CD4-positive, alpha-beta T cell (primary cell): ENCODE data around the gene AGBL1. TPM values are rescaled to one million over a fixed set of nuclear protein-coding genes. Genes with fewer than 3 reads are reported as not detected.

Experiments used
- ATAC-seq: fragments of 200-7000 bp; cut with Tn5 transposase; one replicate; pipeline ENCODE4 v1.10.0; 2022; ENCODE audit warnings: mild to moderate bottlenecking; ENCODE audit not compliant: poor library complexity
- CTCF ChIA-PET: fragments of 350-600 bp; sonication (Branson Sonifier 250); formaldehyde crosslinking; loops from one replicate; lab custom pipeline; 2021; ENCODE audit warnings: antibody characterized with exemption, inconsistent platforms; lab: Charles Lee
- POLR2A ChIA-PET: fragments of 350-600 bp; sonication (Branson Sonifier 250); formaldehyde crosslinking; loops from one replicate; lab custom pipeline; 2021; ENCODE audit warnings: antibody characterized with exemption, inconsistent platforms; lab: Charles Lee
- DNase-seq, 14 experiments: peaks; one replicate each; pipeline ENCODE4 v3.0.0-alpha.2; 2013 to 2020; ENCODE audit warnings: mixed read lengths in 2 of 14
- H3K27ac ChIP-seq, 2 donors: one replicate each; pipeline versions ENCODE4 v1.5.1 to v1.7.0; 2013; ENCODE audit warnings: low read length in 2 of 2, low read depth in 1 of 2, mild to moderate bottlenecking in 1 of 2
- H3K27me3 ChIP-seq, 2 experiments: 1 replicate in 1 of 2; 2 replicates in 1 of 2; pipeline versions ENCODE4 v1.6.1 to v1.7.0; 2013; ENCODE audit warnings: low read length in 2 of 2, control low read depth in 1 of 2, mild to moderate bottlenecking in 1 of 2, moderate library complexity in 1 of 2; ENCODE audit not compliant: insufficient read depth in 2 of 2, control insufficient read depth in 1 of 2
- H3K36me3 ChIP-seq: one replicate; pipeline ENCODE4 v1.6.1; 2013; ENCODE audit warnings: low read length, control low read depth; ENCODE audit not compliant: insufficient read depth
- H3K4me1 ChIP-seq: one replicate; pipeline ENCODE4 v1.6.1; 2013; ENCODE audit warnings: low read length, control low read depth; ENCODE audit not compliant: insufficient read depth
- H3K4me3 ChIP-seq: one replicate; pipeline ENCODE4 v1.5.1; 2013; ENCODE audit warnings: mild to moderate bottlenecking, low read length, moderate library complexity
- H3K9me3 ChIP-seq, 2 experiments: 1 replicate in 1 of 2; 2 replicates in 1 of 2; pipeline versions ENCODE4 v1.6.1 to v1.7.0; 2013; ENCODE audit warnings: low read length in 2 of 2, mild to moderate bottlenecking in 2 of 2, control low read depth in 1 of 2, moderate library complexity in 1 of 2; ENCODE audit not compliant: control insufficient read depth in 1 of 2, insufficient read depth in 1 of 2
- H3K27ac Mint-ChIP-seq: one replicate; pipeline ENCODE4 v1.8.0; 2020; ENCODE audit warnings: mixed read lengths
- H3K27me3 Mint-ChIP-seq: one replicate; pipeline ENCODE4 v1.8.0; 2021; ENCODE audit warnings: mixed read lengths
- H3K36me3 Mint-ChIP-seq: one replicate; pipeline ENCODE4 v1.8.0; 2021; ENCODE audit warnings: low read depth, mixed read lengths
- H3K4me1 Mint-ChIP-seq: one replicate; pipeline ENCODE4 v1.8.0; 2021; ENCODE audit warnings: low read depth, mixed read lengths
- H3K4me3 Mint-ChIP-seq: one replicate; pipeline ENCODE4 v1.8.0; 2020; ENCODE audit warnings: mild to moderate bottlenecking, mixed read lengths
- H3K9me3 Mint-ChIP-seq: one replicate; pipeline ENCODE4 v1.8.0; 2020; ENCODE audit warnings: mixed read lengths
- CTCF ChIP-seq: fragments of 200-600 bp; IDR thresholded peaks from one replicate; pipeline ENCODE4 v1.8.0; 2022; ENCODE audit warnings: antibody characterized with exemption, mild to moderate bottlenecking
- intact Hi-C, 2 experiments: fragments of 100-400 bp; cut with DNase I in 1 of 2; cut with micrococcal nuclease in 1 of 2; formaldehyde crosslinking; loops; one replicate each; pipeline versions ENCODE4 v1.15.1 to v1.9.0; 2023 to 2025; cut with DNase I, micrococcal nuclease
- total RNA-seq, 174 experiments: library from RNA in 2 of 174; stranded (reverse) in 2 of 174; gene quantifications; one replicate each; pipeline ENCODE4 v1.2.3 and lab custom pipeline; 2021 to 2026

Gene AGBL1
- total RNA-seq, 2 experiments from 2014 or later, result not detected

- peaks cover 6 to 16% of the 10 kb centered on the region in 2 experiments for H3K27me3 ChIP-seq
- H3K27me3 Mint-ChIP-seq, result peaks cover 38% of the 10 kb centered on the region
- H3K4me1 Mint-ChIP-seq, result peaks cover 3% of the 10 kb centered on the region
- TF ChIP-seq CTCF, result no peak
- H3K27ac Mint-ChIP-seq, result no peak overlapping the region
- intact Hi-C loops, result no loop called here
- no peak overlapping the region for H3K4me3 Mint-ChIP-seq
- H3K36me3 Mint-ChIP-seq, result no peaks in the 10 kb centered on the region
- no peaks in the 10 kb centered on the region for H3K9me3 Mint-ChIP-seq
- no peak overlapping the region for H3K27ac ChIP-seq
- H3K9me3 ChIP-seq, result no peaks in the 10 kb centered on the region
- H3K4me3 ChIP-seq, result no peak overlapping the region
- no peak for DNase-seq
- no peaks in the 10 kb centered on the region for H3K36me3 ChIP-seq
- no peak for ATAC-seq
- ChIA-PET CTCF (no interaction called here), POLR2A (no interaction called here)
- H3K4me1 ChIP-seq, result peaks cover 4% of the 10 kb centered on the region
Observed at GRCh38 chr15:86237111-86237500, 157.4 kb downstream of the AGBL1 start.

GRCh38 chr15:86247249-86247955 is 167.7 kb downstream of the AGBL1 start:
- ATAC-seq, result no peak
- ChIA-PET POLR2A (no interaction called here), CTCF (no interaction called here)
- no peaks in the 10 kb centered on the region for H3K36me3 Mint-ChIP-seq
- no peaks in the 10 kb centered on the region for H3K27me3 Mint-ChIP-seq
- intact Hi-C loops, result no loop called here
- H3K4me1 Mint-ChIP-seq, result no peaks in the 10 kb centered on the region
- no peaks in the 10 kb centered on the region for H3K27me3 ChIP-seq
- H3K9me3 Mint-ChIP-seq, result no peaks in the 10 kb centered on the region
- no peak overlapping the region for H3K27ac Mint-ChIP-seq
- H3K4me3 Mint-ChIP-seq, result no peak overlapping the region
- DNase-seq, result peak in 1 of 14 experiments; percentile 1
- H3K4me3 ChIP-seq, result no peak overlapping the region
- no peaks in the 10 kb centered on the region for H3K36me3 ChIP-seq
- no peak overlapping the region for H3K27ac ChIP-seq
- no peaks in the 10 kb centered on the region for H3K4me1 ChIP-seq
- TF ChIP-seq CTCF, result no peak
- peaks cover 0 to 4% of the 10 kb centered on the region in 2 experiments for H3K9me3 ChIP-seq

DNA sequence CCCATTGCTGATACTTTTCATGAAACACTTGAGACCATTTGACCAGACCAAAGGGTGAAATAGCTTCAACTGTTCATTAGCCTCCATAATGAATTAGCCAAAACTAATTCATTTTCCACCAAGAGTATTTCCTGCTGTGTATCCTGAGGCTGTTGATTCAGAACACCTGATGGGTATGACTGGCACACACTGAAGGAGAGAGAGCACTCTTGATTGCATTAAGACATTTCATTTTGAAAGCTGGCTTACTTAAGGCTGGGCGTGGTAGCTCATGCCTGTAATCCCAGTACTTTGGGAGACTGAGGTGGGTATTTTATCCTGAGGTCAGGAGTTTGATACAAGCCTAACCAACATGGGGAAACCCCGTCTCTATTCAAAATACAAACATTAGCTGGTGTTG is 175.6 kb downstream of the AGBL1 start:
- Histone ChIP-seq H3K4me3 (no peak overlapping the region), H3K27ac (no peak overlapping the region), H3K36me3 (no peaks in the 10 kb centered on the region), H3K27me3 (peaks cover 0 to 4% of the 10 kb centered on the region in 2 experiments), H3K4me1 (no peaks in the 10 kb centered on the region), H3K9me3 (no peaks in the 10 kb centered on the region)
- Mint-ChIP-seq H3K36me3 (no peaks in the 10 kb centered on the region), H3K27me3 (no peaks in the 10 kb centered on the region), H3K4me1 (no peaks in the 10 kb centered on the region), H3K27ac (no peak overlapping the region), H3K4me3 (no peak overlapping the region), H3K9me3 (no peaks in the 10 kb centered on the region)
- intact Hi-C loops, result no loop called here
- ChIA-PET POLR2A (no interaction called here), CTCF (no interaction called here)
- no peak for TF ChIP-seq CTCF
- ATAC-seq (no peak), DNase-seq (no peak)
